M059J (cell line): ENCODE measurements around the gene NDUFS7. TPM values are rescaled to one million over a fixed set of nuclear protein-coding genes. Genes with fewer than 3 reads are reported as not detected.

ENCODE experiments used
- DNase-seq: peaks from one replicate; pipeline ENCODE4 v3.0.0-alpha.2; 2012; ENCODE audit warnings: low read depth
- total RNA-seq: library from RNA; depleted of rRNA; stranded (reverse); fragments of >200 nt; shearing (Covaris generic); gene quantifications from 2 replicates; pipeline ENCODE4 v1.2.3, GENCODE V29; 2014

The NDUFS7 gene
- total RNA-seq, 1 experiment from 2014 or later = 119 TPM

DNA sequence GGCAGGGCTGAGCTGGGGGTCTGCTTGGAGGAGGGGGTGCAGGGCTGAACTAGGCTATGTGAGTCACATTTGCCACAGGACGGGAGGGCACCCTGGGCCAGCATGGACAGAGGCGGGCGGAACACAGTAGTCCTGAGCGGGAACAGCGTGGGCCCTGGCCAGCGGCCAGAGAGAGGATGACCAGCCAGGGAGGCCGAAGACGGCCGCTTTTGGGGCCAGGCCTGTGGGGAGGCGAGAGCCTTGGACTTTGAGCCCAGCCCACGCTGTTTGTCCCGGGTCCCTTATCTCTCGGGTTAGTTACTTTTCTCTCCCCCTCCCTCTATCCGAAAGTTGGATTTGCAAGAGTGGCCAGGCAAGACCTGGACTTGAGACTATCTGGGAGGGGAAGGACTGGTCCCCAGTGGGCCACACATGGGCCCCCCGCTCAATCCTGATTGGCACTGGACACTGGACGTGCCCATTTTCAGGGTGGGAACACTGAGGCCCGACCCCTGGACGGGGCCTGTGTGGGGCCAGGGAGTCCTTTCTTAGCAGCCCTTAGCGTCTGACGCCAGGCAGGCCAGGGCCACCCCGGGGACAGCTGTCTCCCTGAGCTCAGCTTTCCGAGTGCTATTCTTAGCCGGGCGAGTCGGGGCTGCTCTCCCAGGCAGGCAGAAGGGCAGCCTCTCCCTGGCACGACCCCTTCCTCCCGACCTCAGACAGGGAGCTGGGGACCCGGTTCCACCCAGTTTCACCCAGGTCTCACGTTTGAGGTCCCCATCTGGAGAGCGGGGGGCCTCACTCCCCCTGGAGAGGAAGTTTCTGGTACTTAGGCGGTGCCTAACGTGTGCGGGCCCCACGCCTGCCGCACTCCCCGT, 16.8 kb downstream of the NDUFS7 start:
- DNase-seq = no peak

DNA sequence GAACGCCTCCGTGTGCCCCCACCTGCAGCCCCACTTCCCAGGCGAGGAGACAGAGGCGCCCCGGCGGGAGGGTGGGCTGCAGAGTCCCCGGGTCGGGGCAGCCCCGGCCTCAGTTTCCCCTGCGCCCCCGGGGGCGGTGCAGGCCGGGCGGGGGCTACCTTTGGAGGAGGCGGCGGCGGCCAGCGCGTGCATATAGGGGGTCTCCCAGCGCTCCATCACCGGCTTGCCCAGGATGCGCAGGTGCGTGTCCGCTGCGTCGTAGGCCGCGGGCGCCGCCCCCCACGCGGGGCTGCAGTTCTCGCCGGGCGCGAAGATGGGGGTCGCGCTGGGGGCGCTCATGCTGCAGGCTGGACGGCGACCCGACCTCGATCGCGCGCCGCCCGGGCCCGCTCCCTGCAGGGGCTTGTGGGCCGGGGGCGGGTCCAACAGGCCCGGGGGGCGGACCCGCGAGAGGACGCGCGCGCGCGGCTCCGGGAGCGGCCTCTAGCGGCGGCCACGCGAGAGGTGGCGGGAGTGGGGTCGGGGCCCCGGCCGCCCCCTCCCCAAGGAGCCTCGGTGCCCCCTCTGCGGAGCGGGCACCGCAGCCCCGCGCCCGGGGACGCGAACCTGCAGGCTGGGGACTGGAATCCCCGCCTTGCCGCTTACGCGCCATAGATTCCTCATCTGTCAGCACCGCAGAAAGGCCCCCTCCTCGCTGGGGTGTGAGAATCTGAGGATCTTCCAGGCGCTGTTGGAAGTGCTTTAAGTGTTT, 17.6 kb downstream of the NDUFS7 start, which contains the start of gene GAMT:
TSS of gene GAMT (minus strand) at position 405 of the 751 bp plus-strand sequence. CDS start at position 339, 66 bp downstream.
- DNase-seq = no peak

DNA sequence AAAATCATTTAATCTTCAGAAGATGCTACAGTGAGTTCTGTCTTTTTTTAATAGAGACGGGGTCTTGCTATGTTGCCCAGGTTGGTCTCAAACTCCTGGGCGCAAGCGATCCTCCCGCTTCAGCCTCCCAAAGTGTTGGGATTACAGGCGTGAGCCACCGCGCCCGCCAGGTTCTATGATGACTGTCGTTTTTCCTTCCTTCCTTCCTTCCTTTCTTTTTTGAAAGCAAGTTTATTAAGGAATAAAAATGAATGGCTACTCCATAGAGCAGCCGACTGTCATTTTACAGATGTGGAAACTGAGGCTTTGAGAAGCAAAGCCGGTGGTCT, 18.1 kb downstream of the NDUFS7 start:
- DNase-seq = no peak

DNA sequence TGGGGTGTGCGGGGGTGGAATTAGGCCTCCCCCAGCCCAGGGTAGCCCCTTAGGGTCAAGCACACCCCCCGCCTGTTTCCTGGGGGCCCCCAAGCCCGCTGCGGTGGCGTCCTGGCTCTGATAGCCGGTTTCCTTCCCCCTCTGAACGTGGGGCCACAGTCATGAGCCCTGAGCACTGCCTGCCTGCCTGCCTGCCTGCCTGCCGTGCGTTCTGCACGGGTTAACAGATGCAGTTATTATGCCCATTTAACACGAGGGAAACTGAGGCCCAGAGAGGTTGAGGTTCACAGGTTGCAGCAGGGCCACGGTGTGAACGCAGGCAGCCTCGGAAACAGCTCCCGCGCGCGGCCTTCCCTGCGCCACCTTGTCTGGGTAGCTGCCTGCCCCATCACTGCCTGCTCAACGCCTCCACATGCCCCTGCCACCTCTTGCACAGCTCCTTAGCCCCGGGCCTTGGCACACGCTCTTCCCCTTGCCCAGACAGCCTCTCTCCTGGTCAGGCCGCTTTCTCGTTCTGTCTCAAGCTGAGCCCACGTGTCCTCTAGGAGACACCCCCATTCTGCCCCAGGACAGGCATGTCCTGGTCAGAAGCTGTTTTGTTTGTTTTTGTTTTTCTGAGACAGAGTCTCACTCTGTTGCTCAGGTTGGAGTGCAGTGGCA, 18.8 kb downstream of the NDUFS7 start:
- DNase-seq = peak; percentile 53

DNA sequence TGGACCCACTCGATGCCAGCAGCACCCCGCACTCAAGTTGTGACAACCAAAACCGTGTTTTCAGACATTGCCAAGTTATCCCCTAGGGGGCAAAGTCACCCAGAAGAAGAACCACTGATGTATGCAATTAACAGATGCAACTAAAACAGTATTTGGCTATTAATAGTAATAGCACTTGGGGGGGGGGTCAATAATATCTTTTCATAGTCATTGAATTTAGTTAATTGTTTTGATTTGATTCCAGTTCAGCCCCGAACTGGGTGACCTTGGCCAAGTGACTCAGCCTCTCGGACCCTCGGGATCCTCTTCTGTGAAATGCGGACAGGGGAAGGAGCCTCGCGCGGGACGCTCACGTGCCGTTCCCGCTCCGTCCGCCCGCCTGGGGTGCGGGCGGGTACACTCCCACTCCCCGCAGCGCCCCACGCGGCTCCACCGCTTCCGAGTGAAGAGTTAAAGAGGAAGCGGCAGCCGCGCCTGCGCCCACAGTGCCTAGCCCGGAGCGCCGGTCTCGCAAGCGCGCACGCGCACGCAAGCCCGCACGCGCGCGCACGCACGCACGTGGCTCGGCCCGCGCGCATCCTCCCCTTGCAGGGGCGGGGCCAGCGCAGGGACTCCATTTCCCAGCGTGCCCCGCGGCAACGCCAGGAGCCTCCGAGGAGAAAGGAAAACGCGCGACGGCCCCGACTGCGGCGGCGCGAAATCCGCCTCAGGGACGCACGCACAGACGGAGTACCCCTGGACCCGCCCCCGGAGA, 23.2 kb downstream of the NDUFS7 start:
- peak; percentile 97 for DNase-seq

DNA sequence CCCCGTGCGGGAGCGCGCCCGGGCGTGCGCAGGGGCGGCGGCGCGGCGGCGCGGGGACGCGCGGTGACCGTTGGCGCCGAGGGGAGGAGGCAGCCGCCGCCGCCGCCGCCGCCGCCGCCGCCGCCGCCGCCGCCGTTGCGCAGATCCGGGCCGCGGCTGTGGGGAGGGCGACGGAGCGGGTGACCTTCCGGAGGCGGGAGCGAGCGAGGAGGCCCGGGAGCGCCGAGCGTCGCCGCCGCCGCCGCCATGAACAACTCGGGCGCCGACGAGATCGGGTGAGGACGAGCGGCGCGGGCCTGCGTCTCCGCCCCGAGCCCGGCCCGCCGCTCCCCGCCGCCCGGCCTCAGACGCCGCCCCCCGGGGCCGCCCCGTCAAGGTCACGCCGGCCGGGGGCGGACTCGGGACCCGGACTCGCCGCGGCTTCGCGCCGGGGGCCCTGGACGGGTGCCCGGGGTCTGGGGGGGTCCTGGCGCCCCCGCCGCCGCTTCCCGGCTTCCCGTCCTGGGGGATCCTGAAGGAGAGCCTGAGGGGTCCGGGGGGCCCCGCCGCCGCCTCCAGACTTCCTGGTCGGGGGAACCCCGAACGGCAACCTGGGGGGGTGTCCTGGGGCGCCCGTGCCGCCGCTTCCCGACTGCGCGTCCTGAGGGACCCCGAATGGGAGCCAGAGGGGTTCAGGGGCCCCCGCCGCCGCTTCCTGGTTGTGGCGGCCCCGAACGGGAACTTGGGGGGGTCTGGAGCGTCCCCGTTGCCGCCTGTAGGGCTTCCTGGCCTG, 24.0 kb downstream of the NDUFS7 start, which contains the start of gene DAZAP1:
TSS of gene DAZAP1 (plus strand) at position 59 of the 772 bp plus-strand sequence. CDS start at position 247, 188 bp downstream.
- peak; percentile 26 for DNase-seq

DNA sequence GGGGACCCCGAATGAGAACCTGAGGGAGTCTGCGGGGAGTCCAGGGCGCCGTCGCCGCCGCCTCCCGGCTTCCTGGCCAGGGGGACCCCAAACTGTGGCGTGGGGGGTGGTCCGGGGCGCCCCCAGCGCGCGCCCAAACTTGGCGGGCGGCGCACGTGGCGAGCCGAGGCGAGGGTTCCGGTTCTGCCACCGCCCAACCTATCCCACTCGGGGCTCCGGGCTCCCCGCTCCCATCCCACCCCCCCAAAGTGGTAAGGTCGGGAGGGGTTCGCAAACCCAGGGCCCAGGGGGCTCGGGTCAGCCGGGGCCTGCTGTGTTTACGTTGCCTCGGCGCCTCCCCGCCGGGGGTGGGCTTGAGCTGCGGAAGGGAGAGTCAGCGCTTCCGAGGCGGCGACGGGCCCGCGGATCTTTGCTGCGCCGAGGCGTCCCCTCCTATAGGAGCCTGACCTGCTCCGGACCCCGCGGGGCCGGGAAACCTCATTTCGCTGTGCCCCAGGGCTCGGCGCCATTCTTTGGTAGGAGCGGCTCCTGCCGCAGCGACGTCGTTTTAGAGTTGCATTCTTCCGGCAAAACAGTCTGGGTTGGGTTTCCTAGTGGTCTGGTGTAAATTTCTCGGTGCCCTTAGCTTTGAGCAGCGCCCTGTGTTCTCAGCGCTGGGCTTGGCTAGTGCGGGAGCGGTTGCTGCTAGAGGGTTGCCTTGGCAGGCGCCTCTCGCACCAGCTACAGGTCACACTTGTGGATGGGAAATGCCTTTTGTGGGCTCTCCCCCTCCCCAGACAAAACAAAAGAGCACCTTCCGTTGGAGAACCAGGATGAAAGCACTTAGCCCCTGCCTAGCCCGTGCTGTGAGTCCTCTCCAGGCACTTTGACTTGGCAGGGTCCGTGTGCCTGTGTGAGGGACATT, 24.8 kb downstream of the NDUFS7 start:
- peak; percentile 41 for DNase-seq

DNA sequence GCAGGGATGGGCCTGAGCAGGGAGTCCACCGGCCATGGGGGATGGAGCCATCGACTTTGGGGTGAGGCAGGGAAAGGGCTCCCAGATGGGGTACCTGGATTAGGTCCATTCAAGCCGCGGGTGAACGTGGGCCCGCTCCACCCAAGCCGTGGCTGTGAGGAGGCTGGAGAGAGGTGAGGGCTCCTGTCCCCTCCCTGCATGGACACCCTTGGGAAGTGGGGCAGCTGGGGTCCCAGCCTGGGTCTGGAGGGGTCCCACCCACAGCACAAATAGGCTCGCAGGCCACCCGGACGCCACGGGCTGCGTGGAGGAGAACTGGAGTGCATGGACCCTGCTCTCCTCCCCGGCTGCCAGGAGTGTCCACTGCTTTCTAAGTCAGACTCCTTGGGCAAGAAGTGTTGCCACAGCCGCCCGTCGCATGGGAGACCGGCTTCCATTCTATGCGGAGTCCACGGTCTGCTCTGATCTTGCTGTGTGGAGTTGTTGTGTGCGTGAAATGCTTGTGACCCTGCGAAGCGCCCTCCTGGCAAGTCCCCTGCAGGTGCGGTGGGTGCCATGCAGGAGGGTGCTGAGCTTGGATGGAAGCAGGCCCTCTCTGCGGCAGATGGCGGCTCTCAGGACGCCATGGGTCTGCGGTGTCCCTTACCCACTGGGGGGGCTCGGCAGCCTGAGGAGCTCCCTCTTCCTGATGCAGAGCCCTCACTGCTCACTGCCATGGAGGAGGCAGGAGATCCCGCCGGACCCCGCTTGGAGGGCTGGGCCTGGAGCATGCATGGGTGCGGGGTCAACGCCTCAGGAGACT, 25.7 kb downstream of the NDUFS7 start:
- DNase-seq = no peak

DNA sequence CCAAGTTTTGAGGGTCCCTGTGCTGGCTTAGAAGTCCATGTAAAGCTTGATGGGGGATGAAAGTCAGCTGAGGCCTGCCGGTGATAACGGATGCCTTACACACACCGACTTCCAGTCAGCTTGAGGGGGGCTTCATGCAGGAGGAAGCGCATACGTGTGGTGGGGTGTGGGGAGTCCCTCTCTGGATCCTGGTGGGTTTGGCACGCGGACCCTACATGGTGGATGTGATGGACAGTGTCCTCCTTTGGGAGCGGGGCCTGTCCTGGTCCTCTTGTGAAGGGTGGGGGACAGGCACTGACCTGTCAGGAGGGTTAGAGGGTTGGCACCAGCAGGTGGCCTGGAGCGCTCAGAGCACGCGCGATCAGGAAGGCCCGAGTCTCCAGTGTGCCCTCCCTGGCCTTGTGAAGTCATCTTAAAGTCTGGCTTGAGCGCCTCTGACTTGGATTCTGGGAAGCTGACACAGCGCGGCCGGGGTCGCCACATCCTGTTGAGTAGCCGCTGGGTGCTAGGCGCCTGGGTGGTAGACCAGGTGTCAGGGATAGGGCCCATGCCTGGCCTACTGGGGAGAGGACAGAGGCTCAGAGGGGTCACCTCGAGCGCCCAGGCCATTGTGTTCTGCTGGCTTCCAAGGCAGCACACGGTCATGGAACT, 26.6 kb downstream of the NDUFS7 start:
- peak; percentile 36 for DNase-seq

DNA sequence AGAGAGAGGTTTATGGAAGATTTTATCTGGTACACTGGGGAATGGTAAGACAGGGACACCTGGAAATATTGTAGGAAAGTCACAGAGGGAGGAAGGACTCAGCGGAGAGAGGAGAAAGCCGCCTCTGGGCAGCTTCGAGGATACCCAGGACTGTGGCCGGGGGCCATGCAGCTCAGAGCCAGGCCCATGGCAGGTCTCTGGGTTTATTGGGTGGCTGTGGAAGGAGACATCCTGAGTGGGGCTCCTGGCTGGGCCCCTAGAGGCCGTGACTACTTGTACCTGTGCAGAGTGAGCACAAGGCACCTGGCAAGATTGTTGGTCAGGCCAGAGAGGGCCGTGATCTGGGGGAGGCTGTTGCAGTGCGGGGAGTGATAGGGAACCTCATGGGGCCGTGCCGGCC, 27.1 kb downstream of the NDUFS7 start:
- no peak for DNase-seq

DNA sequence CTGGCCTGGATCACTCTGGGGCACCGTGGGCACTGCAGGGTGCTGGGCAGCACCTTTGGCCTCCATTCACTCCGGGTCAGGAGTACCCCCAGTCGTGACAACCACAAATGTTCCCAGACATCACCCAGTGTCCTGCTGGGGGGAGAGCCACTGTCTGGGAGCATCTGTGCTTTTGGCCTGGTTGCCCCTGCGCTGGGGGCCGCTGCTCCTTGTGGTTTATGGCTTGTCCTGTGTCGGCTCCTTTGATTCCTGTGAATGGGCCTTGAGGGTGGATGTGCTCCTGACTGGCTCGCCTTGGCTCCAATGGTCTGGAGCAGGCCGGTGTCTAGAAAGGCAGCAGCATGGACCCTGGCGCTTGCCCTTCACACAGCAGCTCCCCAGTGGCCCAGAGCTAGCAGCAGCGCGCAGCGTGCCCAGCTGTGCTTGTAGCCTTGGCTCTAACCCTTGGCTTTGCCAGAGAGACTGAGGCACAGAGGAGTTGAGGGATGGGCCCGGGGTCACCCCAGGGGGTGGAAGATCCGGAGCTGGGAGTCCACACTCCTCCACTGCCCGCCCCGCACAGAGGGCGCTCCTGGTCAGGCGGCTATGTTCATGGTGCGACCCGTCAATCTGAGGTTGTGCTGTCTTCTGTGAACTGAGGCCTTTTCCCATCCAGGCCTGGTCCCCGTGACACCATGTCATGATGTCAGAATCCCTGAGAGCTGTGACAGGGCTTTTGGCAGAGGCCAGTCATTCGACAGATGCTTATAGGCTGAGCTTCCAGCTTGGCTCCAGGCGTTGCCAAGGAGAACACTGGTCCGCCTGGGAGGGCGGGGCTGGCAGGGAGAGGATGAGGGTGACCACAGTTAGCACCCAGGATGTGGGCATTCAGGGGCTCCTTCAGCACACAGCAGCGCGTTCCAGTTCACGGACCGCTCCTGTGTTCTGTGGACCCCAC, 27.8 kb downstream of the NDUFS7 start:
- no peak for DNase-seq

DNA sequence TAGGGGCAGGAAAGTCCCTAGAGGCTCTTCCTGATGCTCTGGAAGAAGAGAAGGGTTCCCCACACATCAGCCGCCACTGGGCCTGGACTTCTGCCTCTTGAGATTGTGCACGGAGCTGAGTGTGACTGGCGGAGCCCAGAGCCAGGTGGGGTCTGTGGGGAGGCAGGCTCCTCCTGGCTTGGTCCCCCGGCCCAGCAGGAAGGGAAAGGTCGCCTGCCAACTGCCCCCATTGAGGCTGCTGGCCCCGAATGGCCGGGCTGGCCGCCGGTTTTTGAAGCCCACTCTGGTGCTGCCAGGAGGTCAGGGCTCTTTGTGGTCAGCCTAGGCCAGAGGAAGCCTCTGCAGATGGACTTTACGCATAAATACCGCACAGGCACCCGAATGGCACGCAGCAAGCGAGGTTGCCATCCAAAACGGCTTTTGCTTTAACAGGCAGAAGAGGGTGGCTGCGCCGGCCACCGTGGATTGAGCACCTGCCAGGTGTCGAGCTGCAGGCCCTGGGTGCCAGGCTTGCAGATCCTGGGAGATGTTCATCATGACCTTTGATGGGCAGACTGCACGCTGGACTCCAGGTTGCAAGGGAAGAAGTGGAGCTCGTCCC, 28.7 kb downstream of the NDUFS7 start:
- DNase-seq = no peak

DNA sequence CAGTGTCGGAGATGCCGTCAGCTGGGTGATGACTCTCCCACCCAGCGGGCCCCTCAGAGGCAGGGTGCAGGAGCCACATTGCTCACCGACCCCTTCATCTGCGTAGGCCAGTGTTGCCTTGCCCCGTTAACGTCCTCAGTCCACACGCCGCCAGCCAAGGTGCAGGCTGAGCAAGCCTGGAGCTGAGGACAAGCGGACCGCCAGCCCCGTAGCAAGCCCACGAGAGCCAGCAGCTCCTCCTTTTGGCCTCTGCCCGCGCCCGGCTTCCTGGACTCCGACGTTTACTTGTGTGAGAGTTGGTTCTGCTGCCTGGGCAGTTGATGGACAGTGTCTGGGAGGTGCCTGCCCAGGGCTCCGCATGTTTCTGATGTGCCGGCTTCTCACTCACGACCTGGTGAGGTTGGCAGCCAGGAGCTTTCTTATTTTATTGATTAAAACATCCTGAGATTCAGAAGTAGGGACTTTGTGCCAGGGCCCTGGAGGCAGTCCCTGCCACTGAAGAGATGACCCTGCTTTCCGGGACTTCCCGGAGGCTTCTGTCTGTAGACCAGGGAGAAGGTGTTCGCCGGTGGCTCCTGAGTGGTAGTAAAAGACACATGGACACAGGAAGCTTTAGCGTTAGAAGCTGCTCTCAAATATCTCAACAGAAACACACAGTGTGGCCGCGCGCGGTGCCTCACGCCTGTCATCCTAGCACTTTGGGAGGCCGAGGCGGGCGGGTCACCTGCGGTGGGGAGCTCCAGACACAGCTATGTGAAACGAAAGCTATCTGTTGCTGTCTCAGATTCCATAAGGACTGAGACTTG, 29.5 kb downstream of the NDUFS7 start:
- DNase-seq = no peak

DNA sequence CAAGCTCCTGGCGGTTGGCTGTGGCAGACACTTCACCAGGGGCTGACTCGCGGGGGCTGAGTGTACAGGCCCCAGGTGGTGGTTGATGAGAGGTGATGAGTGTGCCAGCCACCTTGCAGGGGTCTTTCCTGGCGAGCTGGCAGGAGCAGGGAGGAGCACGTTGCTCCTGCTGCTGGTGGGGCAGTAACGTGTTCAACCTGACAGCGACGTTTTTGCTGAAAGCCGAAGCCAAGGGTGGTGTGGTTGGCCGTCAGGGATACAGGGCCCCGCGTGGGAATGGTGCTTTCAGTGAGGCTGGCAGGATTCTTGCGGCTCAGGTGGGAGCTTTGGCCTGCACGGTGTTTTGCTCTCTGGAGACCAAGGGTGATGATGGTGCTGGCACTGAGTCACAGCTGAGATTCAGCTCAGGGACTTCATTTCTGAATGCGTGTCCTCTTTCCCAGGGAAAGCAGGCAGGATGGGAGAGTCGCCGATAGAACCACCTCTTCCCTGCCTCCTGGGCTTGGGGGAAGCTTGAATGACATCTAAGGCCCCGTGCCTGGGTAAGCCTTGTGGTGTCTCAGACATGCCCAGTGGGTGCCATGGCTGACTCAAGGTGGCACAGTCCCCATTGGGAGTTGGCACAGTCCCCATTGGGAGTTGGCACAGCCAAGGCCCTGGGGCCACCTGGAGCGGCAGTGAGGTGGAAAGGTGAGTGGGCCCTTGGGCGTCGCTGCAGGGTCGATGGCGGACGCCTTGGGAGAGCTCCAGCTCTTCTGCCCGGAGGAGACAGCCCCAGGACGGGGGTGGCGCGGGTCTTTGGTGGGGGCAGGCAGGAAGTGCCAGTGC, 32.5 kb downstream of the NDUFS7 start:
- DNase-seq = no peak

DNA sequence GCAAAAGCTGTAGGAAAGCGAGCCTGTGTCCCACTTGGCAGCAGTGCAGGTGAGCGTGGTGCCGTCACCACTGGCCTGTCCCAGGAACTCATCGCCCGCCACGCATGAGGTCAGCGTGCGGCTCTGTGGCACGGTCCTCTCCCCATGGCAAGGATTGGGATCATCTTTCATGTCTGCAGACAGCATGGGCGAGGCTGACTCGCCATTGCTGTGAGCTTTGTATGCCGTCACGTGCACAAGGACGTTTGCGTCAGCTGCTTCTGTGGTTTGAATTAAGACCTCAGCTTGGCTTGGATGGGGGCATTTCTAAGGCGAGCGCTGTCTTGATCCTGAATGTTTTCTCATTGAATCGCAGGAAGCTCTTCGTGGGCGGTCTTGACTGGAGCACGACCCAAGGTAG, 33.4 kb downstream of the NDUFS7 start:
- no peak for DNase-seq
